GDM1 (cell line): ENCODE results near the gene FBXO39.
"Not testable (repeated sequence)": the region's sequence is repeated elsewhere in the genome, so short reads cannot be mapped to it uniquely, and the experiment has no call there.

Experiments used
- DNase-seq: peaks from one replicate; lab custom pipeline; 2025; lab: John Stamatoyannopoulos, UW

The FBXO39 gene

GRCh38 chr17:6793748-6794493 is 17.9 kb downstream of the FBXO39 start:
- DNase-seq = no peak

- DNase-seq = no peak
These were observed 20.2 kb downstream of the FBXO39 start for GRCh38 chr17:6796017-6796886.

DNA sequence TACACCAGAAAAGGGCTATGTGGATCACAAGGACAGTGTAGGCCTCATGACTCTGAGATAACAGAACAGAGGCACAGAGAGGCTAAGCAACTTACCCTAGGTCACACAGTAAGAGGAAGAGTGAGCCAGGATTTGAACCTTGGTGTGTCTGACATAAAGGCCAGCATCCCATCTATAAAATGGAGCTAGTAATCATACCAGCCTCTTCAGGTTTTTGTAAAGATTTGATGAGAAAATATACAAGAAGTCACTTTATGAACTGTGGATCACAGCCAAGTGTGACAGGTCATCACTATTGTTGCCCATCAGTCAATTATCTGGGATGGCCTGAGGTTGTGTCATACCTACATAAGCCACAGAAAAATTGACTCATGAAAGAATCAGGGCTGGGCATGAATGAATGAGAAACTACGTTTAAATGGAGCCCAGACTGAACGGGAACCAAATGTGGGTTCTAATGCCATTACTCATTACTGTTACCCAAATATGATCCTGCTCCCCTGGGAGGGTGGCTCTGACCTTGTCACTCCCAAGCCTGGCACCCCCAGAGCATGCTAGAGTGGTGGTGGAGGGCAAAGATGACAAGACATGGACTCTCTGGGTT is 21.0 kb downstream of the FBXO39 start:
- no peak for DNase-seq

DNA sequence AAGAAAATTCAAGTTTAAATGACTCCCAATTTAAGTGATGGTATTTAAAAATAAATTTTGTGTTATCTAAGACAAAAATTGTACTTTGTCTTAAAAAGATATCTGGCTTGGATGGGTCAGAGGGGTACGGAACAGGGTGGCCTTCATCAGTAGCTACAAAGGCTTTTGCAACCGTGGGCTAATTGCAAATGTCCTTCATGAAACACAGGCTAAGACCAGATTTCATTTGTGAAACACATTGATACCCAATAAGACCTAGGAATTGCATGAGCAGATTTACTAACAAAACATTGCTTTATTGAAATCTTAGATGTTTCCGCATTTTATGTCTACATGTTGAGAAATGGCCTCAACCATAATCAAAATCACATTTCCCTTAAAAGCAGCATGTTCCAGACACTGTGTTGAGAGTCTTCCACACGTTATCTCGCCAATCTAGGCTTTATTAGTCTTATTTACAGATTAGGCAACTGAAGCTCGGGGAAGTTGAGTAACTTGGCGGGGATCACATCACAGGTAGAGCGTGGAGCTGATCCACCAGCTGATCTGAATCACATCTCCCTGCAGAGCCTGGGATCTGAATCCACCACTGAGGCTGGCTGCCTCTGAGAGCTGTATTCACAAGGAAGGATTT is 21.8 kb downstream of the FBXO39 start:
- DNase-seq = no peak

GRCh38 chr17:6799738-6800137 is 23.7 kb downstream of the FBXO39 start:
- DNase-seq = no peak

DNA sequence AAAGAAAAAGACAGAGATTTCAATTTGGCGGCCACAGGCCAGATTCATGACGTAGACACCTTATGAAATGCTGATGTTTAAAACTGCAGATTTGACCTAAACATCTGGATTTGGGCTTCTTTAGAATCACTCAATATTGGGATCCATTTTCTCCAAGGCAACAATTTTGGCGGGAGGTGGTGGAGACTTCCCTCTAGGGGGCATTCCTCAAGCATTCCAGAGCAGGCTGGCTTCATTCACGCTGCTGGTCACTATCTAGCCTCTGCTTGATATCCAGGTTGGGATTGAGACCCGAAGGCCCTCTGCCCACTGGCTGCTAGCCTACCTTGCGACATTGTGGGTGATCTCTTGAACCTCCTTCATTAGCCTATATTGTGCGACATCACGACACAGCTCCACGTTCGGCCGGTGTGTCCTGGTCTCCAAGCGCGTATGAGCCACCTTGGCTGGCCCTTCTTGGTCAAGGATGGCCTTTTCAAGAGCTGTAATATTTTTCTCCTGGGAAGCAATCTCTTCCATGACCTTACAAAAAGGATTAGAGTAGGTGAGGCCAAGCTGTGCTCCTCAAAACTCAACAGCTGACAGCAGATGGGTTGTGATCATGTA is 24.5 kb downstream of the FBXO39 start:
- no peak for DNase-seq

GRCh38 chr17:6811510-6811909 is 35.5 kb downstream of the FBXO39 start:
- DNase-seq = no peak

DNA sequence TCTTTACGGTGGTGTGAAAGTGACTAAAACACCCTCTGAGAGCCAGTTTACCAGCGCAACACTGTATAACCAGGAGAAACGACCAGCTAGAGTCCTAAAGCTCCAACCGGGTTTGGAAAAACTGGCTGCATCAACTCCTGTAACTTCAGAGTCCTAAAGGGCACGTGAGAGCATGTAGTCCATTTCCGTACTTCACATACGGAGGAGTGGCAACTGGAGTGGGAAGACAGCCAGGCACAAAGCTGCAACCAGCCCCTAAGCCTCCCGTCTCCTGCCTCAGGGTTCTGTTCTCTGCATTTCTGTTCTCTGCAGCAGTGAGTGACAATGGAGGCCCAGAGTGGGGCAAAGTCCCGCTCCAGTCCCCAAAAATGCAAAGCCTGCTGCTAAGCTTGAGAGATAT is 36.3 kb downstream of the FBXO39 start:
- no peak for DNase-seq

DNA sequence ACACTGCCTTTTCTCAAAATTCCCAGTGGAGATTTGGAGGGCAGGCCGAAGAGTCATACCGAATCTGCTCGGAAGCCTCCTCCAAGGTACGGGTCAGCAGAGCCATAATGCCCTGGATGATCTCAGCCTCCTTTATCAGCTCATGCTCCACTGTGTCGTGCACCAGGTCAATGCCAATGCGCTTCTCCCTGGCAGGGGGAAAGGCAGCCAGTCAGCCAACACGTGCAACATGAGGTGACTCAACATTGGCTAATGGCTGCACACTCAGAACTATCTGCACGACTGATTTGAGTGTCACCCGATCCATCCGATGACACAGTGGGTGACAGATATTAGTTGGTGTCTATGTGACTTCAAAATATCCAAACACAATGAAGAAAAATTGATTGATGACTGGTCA is 39.8 kb downstream of the FBXO39 start:
- no peak for DNase-seq

DNA sequence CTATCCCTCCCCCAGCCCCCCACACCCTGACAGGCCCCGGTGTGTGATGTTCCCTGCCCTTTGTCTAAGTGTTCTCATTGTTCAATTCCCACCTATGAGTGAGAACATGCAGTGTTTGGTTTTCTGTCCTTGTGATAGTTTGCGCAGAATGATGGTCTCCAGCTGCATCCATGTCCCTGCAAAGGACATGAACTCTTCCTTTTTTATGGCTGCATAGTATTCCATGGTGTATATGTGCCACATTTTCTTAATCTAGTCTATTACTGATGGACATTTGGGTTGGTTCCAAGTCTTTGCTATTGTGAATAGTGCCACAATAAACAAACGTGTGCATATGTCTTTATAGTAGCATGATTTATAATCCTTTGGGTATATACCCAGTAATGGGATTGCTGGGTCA is 40.4 kb downstream of the FBXO39 start:
- not testable (repeated sequence) for DNase-seq

- no peak for DNase-seq
These were observed 42.9 kb downstream of the FBXO39 start for GRCh38 chr17:6818938-6819337.

- DNase-seq = no peak
These were observed 47.0 kb downstream of the FBXO39 start for GRCh38 chr17:6823011-6823442.

DNA sequence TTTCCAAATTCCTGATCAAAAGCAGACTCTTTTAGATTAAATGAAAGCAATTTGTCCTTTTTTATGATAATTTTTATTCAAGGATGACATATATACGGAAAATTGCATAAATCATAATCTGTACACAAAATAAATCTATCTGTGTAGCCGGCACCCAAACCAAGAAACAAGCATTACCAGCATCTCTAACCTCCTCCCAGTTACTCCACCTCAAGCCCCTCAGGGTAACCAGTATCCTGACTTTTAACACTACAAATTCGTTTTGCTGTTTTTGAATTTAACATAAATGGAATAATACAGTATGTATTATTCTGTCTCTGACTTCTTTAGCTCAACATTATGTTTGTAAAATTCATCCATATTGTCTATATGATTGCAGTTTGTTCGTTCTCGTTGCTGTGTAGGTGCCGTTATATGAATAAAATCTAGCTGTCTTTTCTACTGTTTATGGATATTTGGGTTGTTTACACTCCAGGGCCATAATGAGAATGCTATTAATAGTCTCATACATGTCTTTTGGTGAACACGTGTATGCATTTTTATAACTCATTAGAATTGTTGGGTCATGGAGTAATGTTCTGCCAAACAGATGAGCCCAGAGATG is 54.5 kb downstream of the FBXO39 start:
- DNase-seq = no peak

DNA sequence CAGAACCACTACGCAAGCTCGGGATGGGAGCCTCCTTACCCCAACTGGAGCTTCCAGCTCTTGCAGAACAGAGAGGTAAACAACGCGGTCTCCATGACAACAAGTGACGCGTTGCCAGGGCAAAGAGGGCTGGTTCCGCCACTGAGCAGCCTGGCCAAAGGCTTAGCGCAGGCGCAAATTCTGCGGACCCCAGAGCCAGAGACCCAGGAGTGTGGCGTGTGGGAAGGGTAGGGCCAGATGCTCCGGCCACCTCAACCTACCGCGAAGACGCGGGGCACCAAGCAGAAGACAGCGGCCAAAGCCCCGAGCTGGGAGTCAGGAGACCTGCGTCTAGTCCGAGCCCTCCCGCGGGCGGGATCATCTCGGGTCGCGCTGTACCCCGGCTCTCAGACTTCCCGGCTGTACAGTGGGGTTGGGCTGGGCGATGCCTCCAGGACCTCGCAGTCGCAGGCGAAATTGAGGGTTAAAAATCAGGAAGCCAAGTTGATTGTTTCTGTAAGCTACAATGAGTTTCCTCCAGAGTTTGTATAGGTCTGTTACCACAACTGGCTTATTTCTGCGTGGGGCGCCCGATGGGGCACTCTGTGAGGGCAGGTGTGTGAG is 55.7 kb downstream of the FBXO39 start, which contains the start of gene TEKT1:
TSS of gene TEKT1 (minus strand) at position 69 of the 603 bp plus-strand sequence. CDS start 1,353 bp downstream, outside the sequence.
- no peak for DNase-seq
